IPS DF 4.7 (cell line): ENCODE data around the gene CERS6.

Experiments used
- DNase-seq: peaks from one replicate; pipeline ENCODE4 v3.0.0-alpha.2; 2013; ENCODE audit warnings: low spot score; ENCODE audit errors: extremely low read depth

Gene CERS6

GRCh38 chr2:168443818-168444217 lies 12.3 kb upstream of the CERS6 start:
- no peak for DNase-seq

DNA sequence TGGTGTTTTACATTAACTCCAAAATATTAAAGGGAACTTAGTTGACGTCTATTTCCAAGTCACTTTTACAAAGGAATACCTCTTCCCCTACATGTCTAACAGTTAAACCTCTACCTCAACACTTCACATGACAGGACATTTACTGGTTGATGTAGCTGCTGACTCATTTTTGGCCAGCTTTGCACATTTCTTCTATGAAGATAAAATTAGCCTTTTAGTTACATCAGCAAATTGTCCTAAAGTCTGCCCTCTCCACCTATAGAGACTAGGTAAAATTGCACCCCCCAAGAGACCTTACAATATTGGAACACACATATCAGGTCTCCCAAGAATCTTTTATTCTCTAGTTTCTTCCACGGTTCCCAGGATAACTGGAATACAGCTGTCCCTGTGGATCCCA lies 10.1 kb upstream of the CERS6 start:
- DNase-seq: no peak

- no peak for DNase-seq
Observed at GRCh38 chr2:168448980-168449379, 7.1 kb upstream of the CERS6 start.

DNA sequence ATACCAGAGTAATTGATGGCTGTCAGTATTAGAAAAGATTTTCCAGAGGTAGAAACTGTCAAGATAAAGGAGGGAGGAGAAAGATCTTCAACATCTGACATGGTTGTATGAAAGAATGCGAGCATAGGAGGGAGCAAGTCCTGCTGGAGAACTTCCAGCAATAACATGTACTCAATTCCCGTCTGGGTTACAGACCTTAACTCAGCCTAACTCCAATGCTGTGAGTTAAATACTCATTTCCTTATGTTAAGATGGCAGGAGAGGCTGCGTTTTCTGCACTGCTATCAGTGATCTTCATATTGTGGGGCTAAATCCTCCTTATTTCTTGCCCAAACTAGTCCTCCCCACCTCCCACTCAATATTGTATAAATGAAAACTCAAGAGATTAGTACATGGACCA lies 6.7 kb upstream of the CERS6 start:
- no peak for DNase-seq

DNA sequence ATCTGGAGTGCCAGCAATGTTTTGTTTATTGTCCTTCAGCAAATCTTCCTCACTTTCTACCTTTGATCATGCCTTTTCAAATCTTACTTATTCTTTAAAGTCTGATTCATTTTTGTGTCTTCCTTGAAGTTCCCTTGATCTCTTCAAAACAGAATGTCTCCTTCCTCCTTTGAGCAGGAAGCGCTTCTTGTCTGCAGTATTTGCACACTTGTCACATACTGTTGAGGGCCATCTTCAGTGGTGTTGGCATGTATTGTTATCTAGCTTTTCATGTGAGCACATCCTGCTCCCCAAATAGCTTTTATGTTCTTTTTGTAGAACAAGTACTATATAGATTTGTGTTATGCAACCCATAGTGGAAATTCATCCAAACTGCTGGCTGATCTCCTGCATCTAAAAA lies 5.9 kb upstream of the CERS6 start:
- no peak for DNase-seq

- DNase-seq: no peak
Observed at GRCh38 chr2:168450732-168451131, 5.3 kb upstream of the CERS6 start.

GRCh38 chr2:168452781-168453180 lies 3.3 kb upstream of the CERS6 start:
- no peak for DNase-seq

DNA sequence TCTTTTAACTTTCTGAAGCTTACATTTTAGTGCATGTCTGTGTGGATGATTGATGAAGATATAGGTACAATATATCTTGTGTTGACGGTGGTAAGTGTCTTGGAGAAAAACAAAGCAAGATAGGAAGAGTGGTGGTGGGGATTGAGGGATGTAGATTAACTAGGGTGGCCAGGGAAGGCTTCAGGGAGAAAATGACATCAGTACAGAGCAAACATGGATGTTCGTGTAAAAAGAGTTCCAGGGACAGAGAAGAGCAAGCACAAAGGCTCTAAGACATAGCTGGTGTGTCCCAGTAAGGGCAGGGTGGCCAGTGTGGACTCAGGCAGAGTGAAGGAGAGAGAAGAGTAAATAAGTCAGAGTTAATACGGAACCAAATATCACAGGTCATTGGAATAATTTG lies 2.7 kb upstream of the CERS6 start:
- DNase-seq: no peak

DNA sequence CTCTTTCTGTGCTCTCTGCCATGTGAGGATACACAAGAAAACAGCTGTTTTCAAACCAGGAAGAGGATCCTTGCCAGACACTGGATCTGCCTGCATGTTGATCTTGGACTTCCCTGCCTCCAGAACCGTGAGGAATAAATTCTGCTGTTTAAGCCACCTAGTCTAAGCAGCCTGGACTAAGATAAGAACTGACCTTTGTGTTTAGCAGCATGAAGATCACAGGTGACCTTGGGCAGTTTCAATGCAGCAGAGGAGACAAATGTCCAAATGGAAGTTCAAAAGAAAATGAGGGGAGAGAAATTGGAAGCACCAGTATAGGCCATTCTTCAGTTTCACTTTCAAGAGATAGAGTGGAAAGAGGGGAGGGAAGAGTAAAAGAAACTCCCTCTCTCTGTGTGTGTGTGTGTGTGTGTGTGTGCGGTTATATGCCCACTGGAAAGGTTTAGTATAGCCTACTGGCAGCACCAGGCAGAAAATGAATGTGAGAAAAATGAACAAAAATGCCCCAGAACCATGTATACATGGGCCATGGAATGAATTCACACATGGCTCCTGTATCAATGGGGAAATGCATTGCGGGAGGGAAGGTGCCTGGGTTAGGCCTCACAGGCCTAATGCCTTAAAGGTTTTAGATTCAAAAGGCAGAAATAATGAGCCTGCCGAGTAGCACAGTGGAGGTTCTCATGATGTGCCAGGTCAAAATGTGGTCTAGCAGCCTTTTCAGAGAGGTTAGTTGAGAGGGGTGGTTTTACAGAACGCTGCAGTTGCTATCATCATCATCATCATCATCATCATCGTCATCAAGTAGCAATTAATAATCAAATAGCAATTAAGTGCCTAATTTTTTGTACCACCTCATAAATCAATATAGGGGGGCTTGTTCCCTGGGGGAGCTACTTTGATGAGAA lies 1.1 kb upstream of the CERS6 start:
- no peak for DNase-seq

- DNase-seq: no peak
Observed at GRCh38 chr2:168456521-168457189, 583 bp downstream of the CERS6 start.

- DNase-seq: no peak
Observed at GRCh38 chr2:168457190-168457895, 1.3 kb downstream of the CERS6 start.

- no peak for DNase-seq
Observed at GRCh38 chr2:168458139-168458538, 2.1 kb downstream of the CERS6 start.

DNA sequence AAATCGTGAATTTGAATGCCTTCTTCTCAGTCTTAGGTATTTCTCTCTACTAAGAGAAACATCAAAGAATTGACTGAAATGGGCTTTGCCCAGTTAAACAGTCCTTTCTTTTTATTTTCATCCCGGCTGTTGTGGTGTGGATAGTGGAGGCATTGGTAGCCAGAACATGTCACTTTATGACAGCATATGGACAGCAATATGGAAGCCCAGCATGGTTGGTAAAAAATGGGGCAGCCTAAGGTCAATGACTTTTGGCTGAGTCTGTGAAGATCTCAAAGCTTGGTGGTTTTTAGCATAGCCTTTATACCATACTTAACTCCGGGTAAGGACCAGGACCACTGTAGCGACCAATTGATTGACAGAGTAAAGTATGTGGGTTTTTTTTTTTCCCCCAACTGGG lies 3.2 kb downstream of the CERS6 start:
- no peak for DNase-seq

GRCh38 chr2:168460571-168460970 lies 4.5 kb downstream of the CERS6 start:
- DNase-seq: no peak

GRCh38 chr2:168461178-168461941 lies 5.3 kb downstream of the CERS6 start:
- DNase-seq: no peak

DNA sequence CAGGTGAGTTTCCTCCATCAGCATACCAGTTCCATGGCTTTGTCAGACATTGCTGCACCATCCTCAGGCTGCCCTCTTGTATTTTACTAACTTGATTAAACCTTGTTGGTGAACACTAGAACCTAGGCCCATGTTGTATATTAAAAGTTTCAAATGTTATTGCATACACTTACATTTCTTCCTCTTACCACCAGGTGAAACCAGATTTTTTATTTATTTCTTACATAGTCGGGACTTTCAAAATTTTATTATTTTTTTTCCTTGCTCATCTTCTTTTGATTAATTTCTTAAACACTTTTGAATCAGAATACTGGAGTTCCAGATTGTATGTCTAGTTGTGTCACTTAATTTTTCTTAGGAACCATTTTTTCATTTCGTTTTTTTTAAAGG lies 5.9 kb downstream of the CERS6 start:
- DNase-seq: no peak

DNA sequence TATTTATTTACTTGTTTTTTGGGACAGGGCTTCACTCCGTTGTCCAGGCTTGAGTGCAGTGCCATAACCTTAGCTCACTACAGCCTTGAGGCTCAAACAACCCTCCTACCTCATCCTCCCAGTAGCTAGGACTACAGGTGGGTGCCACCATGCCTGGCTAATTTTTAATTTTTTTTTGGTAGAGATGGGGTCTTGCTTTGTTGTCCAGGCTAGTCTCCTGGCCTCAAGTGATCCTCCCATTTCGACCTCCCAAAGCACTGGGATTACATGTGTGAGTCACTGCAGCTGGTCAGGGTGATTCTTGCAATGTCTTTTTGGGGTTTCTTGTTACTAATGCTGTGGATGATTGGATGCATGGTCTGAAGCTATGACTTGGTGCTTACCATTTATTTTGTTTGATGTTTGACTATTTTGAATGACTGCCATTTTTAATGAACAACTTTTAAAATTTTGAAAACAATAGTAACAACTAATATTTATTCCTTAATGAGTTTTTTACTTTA lies 6.5 kb downstream of the CERS6 start:
- no peak for DNase-seq

DNA sequence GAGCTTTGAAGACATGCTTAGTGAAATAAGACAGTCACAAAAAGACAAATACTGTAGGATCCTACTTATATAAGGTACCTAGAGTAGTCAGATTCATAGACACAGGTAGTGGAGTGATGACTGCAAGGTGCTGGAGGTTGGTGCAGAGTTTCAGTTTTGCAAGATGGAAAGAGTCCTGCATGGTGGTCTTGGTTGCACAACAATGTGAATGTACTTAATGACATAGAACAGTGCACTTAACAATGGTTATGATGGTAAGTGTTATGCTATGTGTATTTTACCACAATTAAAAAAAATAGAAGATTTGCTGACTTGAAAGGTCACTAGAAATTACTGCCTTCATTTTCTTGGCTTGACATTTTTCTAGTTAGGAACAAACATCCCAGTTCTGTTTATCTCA lies 9.5 kb downstream of the CERS6 start:
- no peak for DNase-seq

DNA sequence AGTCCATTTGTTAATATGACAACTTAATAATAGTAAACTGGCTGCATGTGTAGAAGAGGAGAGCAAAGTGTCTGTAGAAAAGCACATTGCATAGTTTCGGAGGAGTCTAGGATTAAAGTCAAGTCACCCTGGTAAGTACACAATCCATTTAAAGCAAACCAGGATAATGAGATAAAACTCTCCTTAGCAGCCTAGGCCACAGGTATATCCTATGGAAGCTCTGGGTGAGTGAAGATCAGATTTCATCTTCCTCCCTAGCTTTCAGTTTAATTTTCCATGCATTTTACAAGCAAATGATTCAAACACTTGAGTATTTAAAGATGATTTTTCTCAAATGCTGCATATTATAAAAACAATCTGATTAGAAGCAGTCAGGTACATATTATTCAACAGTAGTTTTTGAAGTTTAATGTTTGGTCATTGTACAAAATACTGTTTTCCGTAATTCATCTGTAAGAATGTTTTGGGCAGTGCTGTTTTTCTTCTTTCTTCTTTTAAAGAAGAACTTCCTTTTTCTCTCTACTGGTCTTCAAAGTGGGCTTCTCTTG lies 10.2 kb downstream of the CERS6 start:
- no peak for DNase-seq

GRCh38 chr2:168466834-168467565 lies 10.9 kb downstream of the CERS6 start:
- no peak for DNase-seq
